Neural crest cell (in vitro differentiated cells): ENCODE measurements around the gene PI4KA. TPM values are rescaled to one million over a fixed set of nuclear protein-coding genes. Genes with fewer than 3 reads are reported as not detected.
"Not testable (repeated sequence)": the region's sequence is repeated elsewhere in the genome, so short reads cannot be mapped to it uniquely, and the experiment has no call there.

Experiments
- DNase-seq: peaks from one replicate; pipeline ENCODE4 v3.0.0; 2021; ENCODE audit warnings: low read depth, mixed read lengths, low spot score
- H3K27ac Mint-ChIP-seq: one replicate; pipeline ENCODE4 v1.8.0; 2021; ENCODE audit warnings: mild to moderate bottlenecking, mixed read lengths; ENCODE audit not compliant: unreplicated experiment
- H3K27me3 Mint-ChIP-seq: 2 replicates; pipeline ENCODE4 v1.8.0; 2021; ENCODE audit warnings: low read depth, mild to moderate bottlenecking, mixed read lengths
- H3K36me3 Mint-ChIP-seq: 2 replicates; pipeline ENCODE4 v1.8.0; 2021; ENCODE audit warnings: low read depth, mild to moderate bottlenecking, mixed read lengths
- H3K4me1 Mint-ChIP-seq: 2 replicates; pipeline ENCODE4 v1.8.0; 2021; ENCODE audit warnings: mixed read lengths
- H3K4me3 Mint-ChIP-seq: one replicate; pipeline ENCODE4 v1.8.0; 2021; ENCODE audit warnings: mild to moderate bottlenecking, mixed read lengths
- H3K9me3 Mint-ChIP-seq: 2 replicates; pipeline ENCODE4 v1.8.0; 2021; ENCODE audit warnings: mixed read lengths
- CTCF ChIP-seq: fragments of 200-600 bp; sonication (generic); conservative IDR thresholded peaks from 2 replicates; pipeline ENCODE4 v1.5.0; 2021; ENCODE audit warnings: antibody characterized with exemption, mild to moderate bottlenecking
- total RNA-seq: library from RNA; stranded (reverse); gene quantifications from 2 replicates; pipeline ENCODE4 v1.2.1, GENCODE V29; 2021

Gene PI4KA
- total RNA-seq, 1 donor from 2014 or later = 85.8 TPM

GRCh38 chr22:20673295-20674195, 185.1 kb downstream of the PI4KA start:
- Mint-ChIP-seq H3K27ac (no peak overlapping the region), H3K9me3 (peaks cover 5% of the 10 kb centered on the region), H3K27me3 (peaks cover 17% of the 10 kb centered on the region), H3K4me3 (no peak overlapping the region), H3K4me1 (no peaks in the 10 kb centered on the region), H3K36me3 (no peaks in the 10 kb centered on the region)
- no peak for TF ChIP-seq CTCF
- DNase-seq = no peak

- no peak overlapping the region for H3K27ac Mint-ChIP-seq
- TF ChIP-seq CTCF = no peak
- H3K4me1 Mint-ChIP-seq = no peaks in the 10 kb centered on the region
- H3K36me3 Mint-ChIP-seq = no peaks in the 10 kb centered on the region
- peaks cover 17% of the 10 kb centered on the region for H3K27me3 Mint-ChIP-seq
- H3K9me3 Mint-ChIP-seq = peaks cover 5% of the 10 kb centered on the region
- no peak overlapping the region for H3K4me3 Mint-ChIP-seq
- no peak for DNase-seq
Observed at GRCh38 chr22:20672732-20673131, 185.9 kb downstream of the PI4KA start.

- no peaks in the 10 kb centered on the region for H3K4me1 Mint-ChIP-seq
- peaks cover 17% of the 10 kb centered on the region for H3K27me3 Mint-ChIP-seq
- H3K9me3 Mint-ChIP-seq = peaks cover 5% of the 10 kb centered on the region
- DNase-seq = no peak
- no peak for TF ChIP-seq CTCF
- H3K36me3 Mint-ChIP-seq = no peaks in the 10 kb centered on the region
- no peak overlapping the region for H3K4me3 Mint-ChIP-seq
- no peak overlapping the region for H3K27ac Mint-ChIP-seq
Observed at GRCh38 chr22:20672082-20672424, 186.6 kb downstream of the PI4KA start.

- DNase-seq = no peak
Observed at GRCh38 chr22:20671409-20672081, 187.1 kb downstream of the PI4KA start.

GRCh38 chr22:20670457-20671261, 188.0 kb downstream of the PI4KA start:
- peaks cover 11% of the 10 kb centered on the region for H3K27me3 Mint-ChIP-seq
- H3K9me3 Mint-ChIP-seq, H3K4me3 Mint-ChIP-seq, H3K4me1 Mint-ChIP-seq, H3K36me3 Mint-ChIP-seq, DNase-seq: not testable (repeated sequence)
- H3K27ac Mint-ChIP-seq = peak overlapping the region; percentile 57

More at GRCh38 chr22:20671409-20672081, 187.1 kb downstream of the PI4KA start:
- H3K27me3 Mint-ChIP-seq = peaks cover 12% of the 10 kb centered on the region
- H3K4me1 Mint-ChIP-seq = no peaks in the 10 kb centered on the region
- H3K36me3 Mint-ChIP-seq = no peaks in the 10 kb centered on the region
- TF ChIP-seq CTCF = no peak
- H3K9me3 Mint-ChIP-seq = peaks cover 5% of the 10 kb centered on the region
- no peak overlapping the region for H3K27ac Mint-ChIP-seq
- no peak overlapping the region for H3K4me3 Mint-ChIP-seq

GRCh38 chr22:20669884-20670283, 188.7 kb downstream of the PI4KA start:
- H3K27ac Mint-ChIP-seq, H3K4me3 Mint-ChIP-seq, H3K4me1 Mint-ChIP-seq, H3K36me3 Mint-ChIP-seq, H3K9me3 Mint-ChIP-seq, DNase-seq, H3K27me3 Mint-ChIP-seq: not testable (repeated sequence)

- not testable (repeated sequence) for DNase-seq, H3K4me3 Mint-ChIP-seq, H3K27me3 Mint-ChIP-seq, H3K27ac Mint-ChIP-seq, H3K9me3 Mint-ChIP-seq, H3K36me3 Mint-ChIP-seq, H3K4me1 Mint-ChIP-seq
Observed at GRCh38 chr22:20669471-20669870, 189.1 kb downstream of the PI4KA start.

GRCh38 chr22:20668769-20669168, 189.8 kb downstream of the PI4KA start:
- not testable (repeated sequence) for H3K27ac Mint-ChIP-seq, DNase-seq, H3K36me3 Mint-ChIP-seq, H3K27me3 Mint-ChIP-seq, H3K4me1 Mint-ChIP-seq, H3K4me3 Mint-ChIP-seq, H3K9me3 Mint-ChIP-seq

GRCh38 chr22:20668226-20668625, 190.4 kb downstream of the PI4KA start:
- H3K4me1 Mint-ChIP-seq, DNase-seq, H3K27me3 Mint-ChIP-seq, H3K36me3 Mint-ChIP-seq, H3K9me3 Mint-ChIP-seq, H3K4me3 Mint-ChIP-seq, H3K27ac Mint-ChIP-seq: not testable (repeated sequence)
